ENCODE measurements around the gene SLFN14.
"Not testable (repeated sequence)": the region's sequence is repeated elsewhere in the genome, so short reads cannot be mapped to it uniquely, and the experiment has no call there.

The SLFN14 gene

DNA sequence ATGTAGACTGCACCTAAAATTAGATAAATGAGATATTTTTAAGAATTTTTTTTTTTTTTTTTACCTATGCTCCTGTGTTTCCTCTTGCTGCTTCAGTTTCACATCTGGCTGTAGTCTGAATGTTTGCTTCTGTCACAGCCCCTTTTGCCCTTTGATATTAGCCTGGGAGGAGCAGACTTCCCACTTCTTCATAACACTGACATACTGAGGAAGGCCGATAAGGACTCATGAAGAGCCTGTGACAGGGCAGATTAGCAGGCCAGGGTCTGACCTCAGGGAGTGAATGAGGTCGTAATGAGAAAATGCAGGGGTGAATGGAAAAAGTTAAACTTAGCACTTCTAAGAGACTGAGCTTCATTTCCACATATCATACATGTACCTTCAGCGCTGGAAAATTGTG, at the start of gene SLFN14:
SLFN14 (minus strand) TSS at position 117 of the 400 bp plus-strand sequence. CDS start 2,757 bp downstream, outside the sequence.
- DNase-seq: no peak

DNA sequence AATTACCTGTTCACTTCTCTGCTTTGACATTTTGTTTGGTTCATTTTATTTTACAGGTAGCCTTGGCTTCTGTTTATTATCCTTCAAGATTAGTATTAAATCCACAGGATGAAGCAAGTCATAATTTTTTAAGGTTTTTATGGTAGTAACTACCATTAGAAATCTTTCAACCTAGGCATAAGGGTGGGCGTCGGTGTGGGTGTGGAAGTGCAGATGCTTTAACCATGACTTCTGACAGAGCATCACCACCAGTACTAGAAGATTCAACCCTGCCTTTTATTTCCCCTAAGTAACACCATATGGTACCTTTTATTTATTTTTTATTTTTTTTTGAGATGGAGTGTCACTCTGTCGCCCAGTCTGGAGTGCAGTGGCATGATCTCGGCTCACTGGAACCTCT, 49.2 kb upstream of the SLFN14 start:
- no peak for DNase-seq

DNA sequence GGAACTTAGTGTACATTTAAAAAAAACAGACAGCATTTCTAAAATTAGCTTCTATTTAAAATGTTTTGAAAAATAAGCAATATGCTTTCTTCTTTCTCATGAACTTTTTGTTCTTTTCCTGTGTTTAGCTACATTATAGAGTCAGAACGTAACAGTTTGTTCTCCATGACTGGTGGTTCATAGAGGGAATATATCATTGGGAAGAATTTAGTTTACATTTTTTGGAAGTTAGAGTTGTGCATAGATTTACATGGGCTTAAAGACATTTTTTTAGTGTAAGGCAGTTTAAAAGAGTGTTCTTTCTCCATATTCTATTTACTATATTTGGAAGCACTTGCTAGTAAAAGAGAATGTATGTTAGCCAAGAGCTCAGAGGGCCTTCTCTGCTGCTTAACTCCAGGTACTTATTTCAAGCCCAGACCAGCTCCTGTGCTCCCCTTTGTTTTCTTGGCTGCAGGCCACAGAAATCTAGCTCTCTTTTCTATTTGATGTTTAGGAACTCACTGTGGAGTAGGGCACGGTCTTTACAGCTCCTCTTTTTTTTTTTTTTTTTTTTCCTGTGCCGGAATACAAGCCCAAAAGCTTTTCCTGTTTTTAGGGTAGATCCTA, 46.7 kb upstream of the SLFN14 start:
- no peak for DNase-seq

DNA sequence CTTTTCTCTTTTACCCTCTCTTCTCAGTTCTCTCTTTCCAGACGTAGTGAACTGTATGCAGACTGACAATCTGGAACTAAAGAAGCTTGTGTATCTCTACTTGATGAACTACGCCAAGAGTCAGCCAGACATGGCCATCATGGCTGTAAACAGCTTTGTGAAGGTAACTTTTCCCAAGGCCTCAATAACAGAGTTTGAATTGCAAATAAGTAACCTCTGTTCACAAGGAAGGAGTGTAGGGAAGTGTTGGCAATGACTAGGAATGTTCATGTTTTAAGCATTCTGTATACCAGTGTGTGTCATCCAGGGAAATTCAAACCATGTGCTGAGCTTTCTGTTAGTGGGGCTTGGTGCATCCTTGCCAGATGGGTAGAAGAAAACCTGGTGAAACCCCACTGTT, 45.1 kb upstream of the SLFN14 start:
- no peak for DNase-seq

DNA sequence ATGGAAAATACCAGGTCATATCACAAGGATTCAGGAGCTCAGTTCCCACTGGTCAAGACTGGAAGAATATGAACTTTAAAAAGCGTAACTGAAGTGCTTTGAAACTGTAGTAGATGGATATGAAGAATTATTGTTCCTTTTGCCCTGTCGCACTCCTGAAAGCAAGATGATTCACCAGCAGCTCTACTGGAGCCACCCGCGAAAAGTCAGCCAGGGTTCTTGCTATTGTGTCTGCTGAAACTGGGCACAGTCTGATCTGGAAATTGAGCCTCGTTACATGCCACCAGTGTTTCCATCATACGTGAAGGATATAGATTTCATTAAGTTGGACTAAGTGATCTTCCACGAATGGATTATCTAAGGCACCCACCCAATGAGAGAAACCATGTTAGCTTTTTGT, 43.1 kb upstream of the SLFN14 start:
- no peak for DNase-seq

DNA sequence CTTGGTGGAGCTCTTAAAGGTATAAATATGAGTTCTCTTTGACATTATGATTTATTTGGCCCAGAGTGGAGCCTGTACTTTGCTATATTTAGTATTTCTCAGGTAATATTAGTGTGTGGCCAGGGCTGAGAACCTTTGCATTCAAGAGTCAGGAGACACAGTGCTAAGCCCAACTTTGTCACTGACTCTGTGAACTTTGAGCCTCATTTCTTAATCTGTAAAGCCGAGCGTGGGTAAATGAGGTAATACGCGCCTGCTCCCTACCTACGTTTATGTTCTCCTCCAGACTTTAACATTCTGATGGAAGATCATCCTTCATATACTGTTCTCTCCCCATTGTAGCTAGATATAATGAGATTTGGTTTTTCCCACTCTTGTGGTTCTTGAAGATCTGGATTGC, 37.0 kb upstream of the SLFN14 start:
- no peak for DNase-seq

DNA sequence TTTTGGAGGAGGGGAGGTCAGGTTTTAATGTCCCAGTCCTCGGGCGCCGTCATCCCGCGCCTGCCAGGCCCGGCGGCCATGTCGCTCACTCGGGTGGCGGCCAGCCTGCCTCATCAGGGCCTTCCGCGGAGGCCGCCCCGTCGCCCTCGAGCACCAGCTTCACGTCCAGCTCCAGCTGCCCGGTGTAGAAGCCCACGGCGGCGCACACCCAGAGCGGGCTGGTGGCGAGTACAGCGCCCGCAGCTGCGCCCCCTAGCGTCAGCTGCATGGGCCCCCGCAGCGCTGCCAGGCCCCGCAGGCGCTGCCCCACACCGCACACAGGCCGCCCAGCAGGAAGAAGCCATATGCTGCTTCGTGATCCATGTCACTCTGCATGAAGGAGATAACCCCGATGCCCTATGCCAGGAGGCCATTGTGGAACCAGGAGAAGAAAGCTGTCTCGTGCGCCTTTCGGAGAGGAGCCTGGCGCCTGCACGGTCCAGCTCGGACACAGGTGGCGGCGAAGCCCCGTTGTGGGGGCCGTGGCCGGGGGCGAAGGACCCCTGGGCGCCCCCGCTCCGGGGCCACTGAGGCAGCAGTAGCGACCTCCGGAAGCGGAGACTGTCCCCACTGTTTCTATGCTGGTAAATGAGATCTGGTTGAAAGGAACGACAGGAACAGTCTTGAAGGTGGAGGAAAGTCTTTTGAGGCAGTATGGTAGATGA, 36.1 kb upstream of the SLFN14 start:
- no peak for DNase-seq

DNA sequence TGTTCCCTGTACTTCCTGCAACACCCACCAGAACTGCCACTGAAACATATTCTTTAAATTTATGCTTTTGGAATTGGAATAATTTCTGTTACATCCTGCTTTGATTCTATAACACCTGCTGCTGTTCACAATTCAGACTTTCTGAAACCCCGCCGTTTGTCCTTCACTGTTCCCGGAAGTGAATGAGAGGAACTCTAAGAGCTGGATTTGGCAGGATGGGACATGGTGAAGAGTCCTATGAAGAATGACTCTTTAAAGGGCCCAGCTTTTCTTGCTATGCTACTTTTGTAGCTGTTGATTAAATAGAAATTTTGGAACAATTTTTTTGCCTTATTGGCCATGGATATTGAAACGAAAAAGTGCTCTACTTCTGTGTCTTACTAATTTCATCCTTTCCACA, 35.5 kb upstream of the SLFN14 start:
- no peak for DNase-seq

DNA sequence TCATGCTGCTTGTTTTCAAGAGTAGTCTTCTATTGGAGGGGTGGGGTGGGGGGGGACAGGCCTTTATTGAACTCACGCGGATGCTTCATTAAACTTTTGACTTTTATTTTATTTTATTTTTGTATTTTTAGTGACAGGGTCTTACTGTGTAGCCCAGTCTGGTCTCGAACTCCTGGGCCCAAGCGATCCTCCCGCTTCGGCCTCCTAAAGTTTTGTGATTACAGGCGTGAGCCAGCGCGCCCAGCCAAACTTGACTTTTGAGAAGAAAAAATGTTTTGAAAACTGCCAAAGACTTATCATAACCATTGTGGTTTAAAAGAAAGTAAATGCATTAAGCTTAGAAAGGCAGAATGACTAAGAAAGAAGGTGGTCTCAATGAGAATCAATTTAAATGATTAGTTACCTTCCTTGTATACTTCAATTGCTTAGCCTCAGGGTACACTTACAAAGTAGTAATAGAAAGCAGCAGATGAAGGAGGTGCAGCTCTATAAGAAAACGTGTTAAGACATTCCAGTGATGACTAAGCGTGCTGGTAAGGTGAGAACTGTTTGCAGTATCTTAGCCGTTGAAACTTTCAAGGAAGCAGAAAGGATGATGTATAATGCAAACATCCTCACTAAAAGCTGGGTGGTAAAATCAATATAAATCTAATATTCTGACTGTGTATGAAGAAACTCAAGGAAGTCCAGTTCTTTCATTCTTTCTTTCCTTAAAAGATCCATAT, 27.7 kb upstream of the SLFN14 start:
- no peak for DNase-seq

DNA sequence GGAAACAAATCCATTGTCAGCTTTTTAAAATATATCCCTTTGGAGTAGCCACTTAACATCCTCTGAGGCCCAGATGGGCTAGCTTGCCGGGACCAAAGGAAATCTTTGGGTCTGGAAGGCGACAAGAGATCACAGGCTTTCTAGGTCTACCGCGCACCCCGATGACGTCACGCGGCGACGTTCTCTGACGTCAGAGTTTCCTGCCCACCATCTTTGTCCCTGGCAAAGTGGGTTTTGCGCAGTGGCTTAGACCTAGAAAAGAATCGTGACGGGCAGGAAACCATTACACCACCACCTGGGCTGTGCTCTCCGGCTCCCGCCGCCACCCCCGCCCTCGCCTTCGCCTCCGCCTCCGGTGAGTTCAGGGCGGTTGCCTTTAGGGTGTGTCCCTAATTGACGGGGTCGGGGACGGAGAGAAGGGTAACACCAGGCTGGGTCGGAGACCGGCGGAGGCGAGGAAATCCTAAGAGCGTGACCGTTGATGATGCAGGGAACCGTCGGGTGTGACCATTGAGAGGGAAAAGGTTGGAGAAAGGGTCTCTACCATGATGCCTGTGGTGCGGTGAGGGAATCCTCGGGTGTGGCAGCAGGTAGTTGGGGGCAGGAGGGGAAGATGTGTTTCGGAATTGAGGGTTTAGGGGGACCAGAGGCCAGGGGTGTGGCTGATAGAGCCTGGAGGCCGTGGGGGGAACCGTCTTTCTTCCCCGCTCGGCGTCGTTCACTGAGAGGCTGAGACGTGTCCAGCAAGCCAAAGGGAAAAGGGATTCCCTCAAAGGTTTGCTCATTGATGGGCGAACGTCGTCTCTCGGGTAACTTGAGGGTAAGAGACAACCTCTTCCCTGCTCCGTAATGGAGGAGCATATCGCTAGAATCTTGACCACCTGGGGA, 26.7 kb upstream of the SLFN14 start, which contains the start of gene AP2B1:
AP2B1 (plus strand) TSS at position 249 of the 888 bp plus-strand sequence. CDS start 6,709 bp downstream, outside the sequence.
- DNase-seq: peak; percentile 81

DNA sequence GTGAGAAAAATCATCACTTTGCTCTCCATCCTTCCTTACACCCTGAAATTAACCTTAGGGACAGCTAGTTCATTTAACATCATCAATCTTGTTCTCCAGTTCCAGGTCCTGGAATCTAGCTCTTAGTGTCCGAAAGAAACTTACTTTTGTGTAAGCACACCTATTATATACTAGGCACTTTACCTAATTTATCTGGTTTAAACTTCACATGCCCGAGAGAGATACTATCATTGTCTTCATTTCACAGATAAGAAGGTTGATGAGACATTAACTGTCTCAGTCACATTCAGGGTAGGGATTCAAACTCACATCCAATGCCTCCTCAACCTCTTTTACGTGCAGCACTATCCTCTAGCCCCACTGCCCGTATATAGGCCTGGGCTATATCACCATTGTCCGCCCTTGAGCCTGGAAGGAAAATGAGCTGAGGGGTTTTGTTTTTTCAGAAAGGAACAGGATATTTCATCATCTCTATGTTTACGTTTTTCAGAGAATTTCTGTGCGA, 26.0 kb upstream of the SLFN14 start:
- no peak for DNase-seq

DNA sequence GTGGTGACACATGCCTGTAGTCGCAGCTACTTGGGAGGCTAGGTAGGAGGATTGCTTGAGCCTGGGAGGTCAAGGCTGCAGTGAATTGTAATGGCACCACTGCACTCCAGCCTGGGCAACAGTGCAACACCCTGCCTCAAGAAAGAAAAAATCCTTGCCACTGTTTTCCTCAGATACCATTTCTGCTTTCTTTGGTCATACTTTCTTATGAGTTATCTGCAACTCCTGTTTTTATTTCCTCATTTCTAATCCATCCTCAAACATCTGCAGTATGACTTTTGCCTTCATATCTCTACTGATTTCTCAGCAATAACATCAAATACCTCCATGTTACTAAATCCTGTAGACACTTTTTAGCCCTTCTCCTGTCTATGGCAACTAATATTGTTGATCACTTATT, 23.4 kb upstream of the SLFN14 start:
- no peak for DNase-seq

DNA sequence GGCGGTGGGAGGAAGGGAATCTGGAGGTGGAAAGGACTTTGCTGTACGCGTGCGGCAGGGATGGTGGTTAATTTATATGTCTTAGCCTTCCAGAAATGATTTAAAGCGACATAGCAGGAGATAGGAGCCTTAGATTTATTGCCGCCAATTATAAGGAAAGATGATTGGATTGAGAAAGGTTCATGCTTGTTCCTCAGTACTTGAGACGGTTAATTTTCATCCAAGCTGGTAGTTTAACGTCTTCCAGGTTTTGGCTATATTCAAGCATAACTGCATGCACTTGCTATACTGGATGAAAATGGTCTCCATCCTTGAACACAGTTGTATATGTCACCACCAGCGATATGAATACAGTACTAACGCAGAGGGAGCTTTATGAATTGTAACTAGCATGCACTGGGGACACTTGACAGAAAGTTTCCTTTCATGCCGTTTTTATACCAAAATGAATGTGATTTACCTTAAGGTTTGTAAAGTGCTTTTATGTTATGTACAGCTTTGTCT, 18.4 kb upstream of the SLFN14 start:
- DNase-seq: no peak

DNA sequence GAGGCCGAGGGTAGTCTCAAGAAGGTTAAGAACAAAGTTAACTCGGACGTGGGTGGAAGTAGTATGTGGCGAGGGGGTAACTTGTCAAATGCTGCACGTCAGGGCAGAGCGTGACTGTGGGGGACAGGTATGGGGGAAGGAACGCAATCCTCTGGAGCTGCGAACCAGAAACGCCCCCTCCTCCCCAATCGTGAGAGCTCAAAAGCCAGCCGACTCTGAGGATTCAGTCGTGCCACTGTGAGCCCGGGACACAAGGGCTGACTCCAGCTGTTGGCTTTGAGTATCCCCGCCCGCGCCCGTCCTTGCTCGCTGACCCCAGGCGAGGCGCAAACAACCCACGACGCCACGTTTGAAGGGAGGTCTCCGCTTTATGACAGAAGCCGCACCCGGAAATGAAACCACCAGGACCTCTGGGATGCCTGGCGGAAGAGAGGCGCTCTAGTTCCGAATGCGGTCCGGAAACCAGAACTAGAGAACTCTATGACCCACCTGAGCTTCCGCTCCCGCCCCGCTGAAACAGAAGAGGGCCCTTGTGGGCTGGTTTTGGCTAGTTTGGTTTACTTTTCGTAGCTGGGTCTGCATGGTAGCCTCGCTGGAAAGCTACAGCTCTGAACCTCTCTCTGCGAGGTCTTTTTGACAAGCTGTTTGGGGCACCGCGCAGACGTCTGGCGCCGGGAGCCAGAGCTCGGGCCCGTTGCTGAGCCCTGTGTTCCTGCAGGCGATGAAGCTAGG, 17.7 kb upstream of the SLFN14 start, which contains the start of gene PEX12:
PEX12 (minus strand) TSS at position 375 of the 732 bp plus-strand sequence. CDS start 550 bp downstream, outside the sequence.
- peak; percentile 35 for DNase-seq

DNA sequence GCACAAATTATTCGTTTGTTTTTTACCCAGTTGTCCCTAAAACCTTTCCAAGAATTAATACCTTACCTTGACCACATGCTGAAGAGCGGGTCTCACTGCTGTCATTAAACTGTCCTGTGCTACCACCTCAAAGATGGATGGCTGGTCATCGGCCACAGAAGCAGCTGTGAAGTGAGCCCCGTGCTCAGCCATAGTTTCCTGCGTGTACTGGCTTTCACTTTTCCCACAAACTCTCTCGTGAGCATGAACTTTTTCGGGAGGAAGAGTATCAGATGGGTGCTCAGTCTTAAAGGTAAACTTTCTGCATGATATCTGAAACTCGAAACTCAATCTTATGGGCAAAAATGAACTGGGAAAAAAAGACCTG, 17.2 kb upstream of the SLFN14 start:
- DNase-seq: no peak

DNA sequence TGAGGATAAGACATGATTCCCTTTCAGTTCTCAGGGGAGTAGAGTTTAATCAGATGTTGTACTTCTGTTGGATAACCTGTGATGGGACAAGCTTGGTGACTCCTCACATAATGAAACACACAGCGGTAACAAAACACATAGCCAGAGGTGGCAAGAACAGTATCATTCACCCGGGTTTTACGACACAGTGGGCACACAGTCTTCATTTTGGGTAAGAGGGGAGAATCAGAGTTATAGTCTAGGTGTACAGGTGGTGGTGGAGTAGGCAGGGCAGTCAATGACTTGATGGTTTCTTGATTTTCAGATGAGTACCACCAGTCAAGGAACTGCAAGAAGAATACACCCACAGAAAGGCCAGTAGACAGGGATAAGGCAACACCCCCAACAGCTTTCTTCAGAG, 15.1 kb upstream of the SLFN14 start:
- DNase-seq: no peak

DNA sequence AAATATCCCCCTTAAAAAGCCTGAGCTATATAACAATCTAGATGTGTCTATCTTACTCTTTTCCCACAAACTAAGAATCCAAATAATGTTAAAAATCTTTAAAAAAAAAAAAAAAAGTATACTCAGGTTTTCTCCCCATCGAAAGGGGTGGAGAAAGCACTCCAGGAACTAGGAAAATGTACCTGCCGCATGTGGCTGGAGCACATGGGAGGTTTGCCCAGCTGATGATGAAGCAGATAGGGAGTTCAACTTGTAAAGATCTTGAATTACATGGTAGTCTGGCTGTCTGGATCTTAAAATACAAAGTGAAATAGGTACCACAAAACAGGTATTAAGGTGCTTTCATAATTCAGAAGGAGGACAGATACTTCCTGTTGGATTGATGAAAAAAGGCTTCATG, 8.8 kb upstream of the SLFN14 start:
- no peak for DNase-seq

DNA sequence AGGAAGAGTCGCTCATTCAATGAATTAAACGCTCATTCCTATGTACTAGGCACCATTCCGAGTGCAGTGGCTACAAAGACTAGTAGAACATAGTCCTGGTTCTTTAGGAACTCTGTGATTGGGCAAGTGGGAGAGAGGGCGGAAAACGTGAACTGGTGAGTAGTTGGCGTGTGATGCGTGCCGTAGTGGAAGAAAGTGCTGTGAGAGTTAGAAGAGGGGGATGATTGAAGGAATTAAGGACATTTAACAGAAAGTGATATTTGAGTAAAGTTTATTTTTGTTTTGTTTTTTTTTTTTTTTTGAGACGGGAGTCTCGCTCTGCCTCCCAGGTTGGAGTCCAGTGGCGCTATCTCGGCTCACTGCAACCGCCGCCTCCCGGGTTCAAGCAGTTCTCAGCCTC, 7.9 kb upstream of the SLFN14 start:
- no peak for DNase-seq

DNA sequence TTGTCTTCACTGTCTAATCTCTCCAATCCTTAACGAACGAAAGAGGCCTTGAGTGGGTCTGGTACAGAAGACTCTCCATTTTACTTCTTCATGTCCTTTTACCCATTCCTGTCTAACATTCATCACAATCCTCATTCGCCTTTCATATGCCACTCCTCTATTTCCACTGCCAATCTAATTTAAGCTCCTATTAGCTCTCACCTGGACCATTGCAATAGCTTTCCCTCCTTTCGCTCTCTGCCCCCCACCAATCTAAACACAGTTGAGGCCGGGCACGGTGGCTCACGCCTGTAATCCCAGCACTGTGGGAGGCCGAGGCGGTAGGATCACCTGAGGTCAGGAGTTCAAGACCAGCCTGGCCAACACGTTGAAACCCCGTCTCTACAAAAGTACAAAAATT, 6.3 kb upstream of the SLFN14 start:
- DNase-seq: no peak

DNA sequence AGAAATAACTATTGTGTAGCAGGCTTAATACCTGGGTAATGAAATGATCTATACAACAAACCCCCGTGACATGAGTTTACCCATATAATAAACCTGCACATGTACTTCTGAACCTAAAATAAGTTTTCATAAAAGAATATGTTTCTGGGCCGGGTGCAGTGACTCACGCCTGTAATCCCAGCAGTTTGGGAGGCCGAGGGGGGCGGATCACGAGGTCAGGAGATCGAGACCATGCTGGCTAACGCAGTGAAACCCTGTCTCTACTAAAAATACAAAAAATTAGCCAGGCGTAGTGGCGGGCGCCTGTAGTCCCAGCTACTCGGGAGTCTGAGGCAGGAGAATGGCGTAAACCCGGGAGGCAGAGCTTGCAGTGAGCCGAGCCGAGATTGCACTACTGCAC, 2.6 kb upstream of the SLFN14 start:
- DNase-seq: not testable (repeated sequence)

DNA sequence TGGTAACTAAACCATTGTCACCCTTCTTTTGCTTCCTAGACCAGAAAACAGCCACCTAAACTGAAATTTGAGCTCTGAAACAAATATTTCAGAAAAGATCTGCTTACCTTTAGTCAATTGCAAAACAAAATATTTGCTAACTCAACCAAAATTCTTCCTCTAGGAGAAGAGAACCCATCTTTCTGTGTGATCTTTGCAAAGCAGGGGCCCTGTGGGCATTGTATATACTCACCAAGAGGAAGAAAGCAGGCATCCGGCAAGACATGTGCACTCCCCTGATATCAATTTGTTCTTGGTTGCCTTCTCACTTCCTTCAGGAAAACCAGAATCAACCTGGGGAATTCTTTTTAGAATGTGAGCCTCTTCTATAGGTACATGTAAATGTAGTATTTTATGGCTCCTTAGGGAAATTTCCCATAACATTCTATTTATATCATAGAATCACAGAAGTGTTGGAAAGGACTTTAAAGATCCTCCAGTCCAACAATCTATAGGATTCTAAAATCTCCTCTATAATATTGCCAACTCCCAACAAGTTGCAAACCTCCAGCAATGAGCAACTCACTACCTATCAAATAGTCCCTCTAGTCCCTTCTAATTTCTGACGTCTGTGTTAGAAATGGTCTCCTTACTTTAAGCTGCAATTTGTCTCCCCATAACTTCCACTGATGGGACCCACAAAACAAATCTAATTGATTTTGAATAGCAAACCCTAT, 966 bp downstream of the SLFN14 start:
- no peak for DNase-seq

Measured in NCI-H1436 treated with DMSO at 0.1 percent for 48 hours (cell line).